ENCODE data around the gene GPC5. TPM values are rescaled to one million over a fixed set of nuclear protein-coding genes. Genes with fewer than 3 reads are reported as not detected.

Gene GPC5
- total RNA-seq, 1 experiment from 2014 or later: 0.15 TPM

- H2BK5ac ChIP-seq (ENCODE audit: insufficient read length, low read length): no peak overlapping the region
- H4K20me1 ChIP-seq (ENCODE audit: control insufficient read depth, insufficient read depth, insufficient read length): no peaks in the 10 kb centered on the region
- no peak overlapping the region for H4K5ac ChIP-seq (ENCODE audit: insufficient read length, low read depth, low read length)
- H3K4me2 ChIP-seq (ENCODE audit: insufficient read depth, insufficient read length, low read length): no peak overlapping the region
- H3K79me2 ChIP-seq (ENCODE audit: insufficient read depth, low read length): no peaks in the 10 kb centered on the region
- no peaks in the 10 kb centered on the region for H3K27me3 ChIP-seq (ENCODE audit: insufficient read depth, low read length)
- H2AFZ ChIP-seq (ENCODE audit: low read length): no peak overlapping the region
- no peak overlapping the region for H3K14ac ChIP-seq (ENCODE audit: insufficient read depth, low read length)
- no peaks in the 10 kb centered on the region for H3K36me3 Mint-ChIP-seq (ENCODE audit: insufficient read depth in 1 of 3, low read depth in 3 of 3)
- no peak overlapping the region for H2BK15ac ChIP-seq (ENCODE audit: low read depth, low read length)
- H3K4me1 Mint-ChIP-seq: no peaks in the 10 kb centered on the region
- no peak overlapping the region for H2BK12ac ChIP-seq (ENCODE audit: insufficient read length, low read depth, low read length)
- no peaks in the 10 kb centered on the region for H3K4me1 ChIP-seq (ENCODE audit: insufficient read depth, low read length)
- no peaks in the 10 kb centered on the region for H3K27me3 Mint-ChIP-seq (ENCODE audit: low read depth)
- no peak overlapping the region for H3K23ac ChIP-seq (ENCODE audit: insufficient read length, low read depth, low read length)
- no peaks in the 10 kb centered on the region for H3K23me2 ChIP-seq (ENCODE audit: insufficient read length, low read depth, low read length, poor library complexity, severe bottlenecking)
- no peak overlapping the region for H2AK5ac ChIP-seq (ENCODE audit: insufficient read length, low read length)
- no peak overlapping the region for H3K27ac Mint-ChIP-seq
- H3K56ac ChIP-seq (ENCODE audit: insufficient read length, low read depth, low read length): no peak overlapping the region
- no peak overlapping the region for H3T11ph ChIP-seq (ENCODE audit: low read length)
- H3K9ac ChIP-seq (ENCODE audit: extremely low read depth, insufficient read length, low read length): no peak overlapping the region
- WGBS (ENCODE audit: extremely low coverage, insufficient read length, low lambda C conversion rate): no CpG with 5 or more reads among the region's 2 CpGs
- H4K8ac ChIP-seq (replicated peaks; ENCODE audit: insufficient read length, low read depth, low read length): no peak overlapping the region
- H3K79me1 ChIP-seq (ENCODE audit: insufficient read depth, low read depth, low read length, poor library complexity, severe bottlenecking): no peaks in the 10 kb centered on the region
- H4K91ac ChIP-seq (ENCODE audit: insufficient read length, low read depth, low read length): no peak overlapping the region
- no peak for TF ChIP-seq CTCF (conservative IDR thresholded peaks at IDR 0.05)
- H3K4me3 Mint-ChIP-seq: no peak overlapping the region
- no peak overlapping the region for H3K18ac ChIP-seq (ENCODE audit: insufficient read length, low read depth, low read length)
- H2BK20ac ChIP-seq (ENCODE audit: low read depth, low read length, poor library complexity, severe bottlenecking): no peak overlapping the region
- no peak overlapping the region for H2BK120ac ChIP-seq (ENCODE audit: low read depth, low read length, poor library complexity, severe bottlenecking)
- no peaks in the 10 kb centered on the region; a peak in 1 of 5 replicates for H3K9me3 Mint-ChIP-seq
- H3K27ac ChIP-seq (ENCODE audit: insufficient read length, low read depth, low read length): no peak overlapping the region
- no peak for DNase-seq
- no peaks in the 10 kb centered on the region for H3K9me3 ChIP-seq (ENCODE audit: control insufficient read depth, low read depth, low read length)
- no peak overlapping the region for H3K4ac ChIP-seq (ENCODE audit: low read depth, low read length)
Observed at GRCh38 chr13:91698308-91698707, 299.9 kb downstream of the GPC5 start.

Measured in H9 (cell line).